Right lung (tissue), 5 donors: ENCODE results near the gene CFAP20. TPM values are rescaled to one million over a fixed set of nuclear protein-coding genes. Genes with fewer than 3 reads are reported as not detected.
"Not testable (repeated sequence)": the region's sequence is repeated elsewhere in the genome, so short reads cannot be mapped to it uniquely, and the experiment has no call there.

Experiments
- DNase-seq, 2 donors: peaks; one replicate each; pipeline ENCODE4 v3.0.0-alpha.2; 2013
- polyA plus RNA-seq, 5 donors: library from polyadenylated mRNA; unstranded; fragments of 120-200 nt; gene quantifications; one replicate each; pipeline versions ENCODE4 v1.2.1 to v1.2.3, GENCODE V29; 2013; ENCODE audit warnings: inconsistent platforms in 1 of 5, low replicate concordance in 1 of 5; ENCODE audit not compliant: insufficient read length in 5 of 5, insufficient read depth in 1 of 5

Gene CFAP20
- polyA plus RNA-seq, 5 donors = 73.4 to 88.9 (median 77.0) TPM

DNA sequence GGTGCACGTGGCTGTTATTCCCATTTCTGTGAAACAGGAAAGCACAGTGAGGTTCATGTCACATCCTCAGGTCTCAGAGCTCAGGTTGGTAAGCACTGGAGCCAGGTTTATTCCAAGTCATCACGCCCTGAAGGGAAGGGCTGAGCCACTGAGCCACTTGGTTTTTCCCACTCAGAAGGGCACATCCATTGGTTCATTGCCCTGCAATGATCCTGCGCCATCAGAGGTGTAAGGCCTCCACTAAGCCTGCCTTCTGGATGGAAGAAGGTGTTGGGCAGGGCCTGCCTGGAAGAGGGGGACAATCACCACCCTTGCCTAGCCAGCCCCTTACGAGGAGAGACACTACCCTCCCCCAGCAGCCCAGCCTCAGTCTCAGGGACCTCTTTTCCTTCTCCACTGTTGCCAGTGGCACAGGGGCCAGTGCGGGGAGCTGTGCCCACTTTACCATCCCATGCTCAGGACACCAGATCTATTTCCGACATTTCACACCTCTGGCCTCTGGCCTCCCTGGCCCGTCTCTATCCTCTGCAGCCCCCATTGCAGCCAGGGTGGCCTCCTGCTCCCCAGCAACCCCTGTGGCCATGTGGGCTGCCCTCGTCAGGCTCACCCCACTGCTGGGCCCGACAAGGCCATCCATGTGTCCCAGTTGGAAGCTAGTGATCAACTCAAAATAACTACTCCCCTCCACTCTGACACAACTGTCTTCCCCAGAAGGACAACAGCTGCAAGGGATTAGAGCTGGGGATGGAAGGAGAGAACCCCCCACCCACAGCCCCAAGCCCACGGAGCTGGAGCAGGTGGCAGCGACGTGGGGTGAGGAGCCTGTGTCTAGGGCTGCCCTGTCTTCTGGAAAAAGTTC, 29.9 kb downstream of the CFAP20 start:
- no peak for DNase-seq

DNA sequence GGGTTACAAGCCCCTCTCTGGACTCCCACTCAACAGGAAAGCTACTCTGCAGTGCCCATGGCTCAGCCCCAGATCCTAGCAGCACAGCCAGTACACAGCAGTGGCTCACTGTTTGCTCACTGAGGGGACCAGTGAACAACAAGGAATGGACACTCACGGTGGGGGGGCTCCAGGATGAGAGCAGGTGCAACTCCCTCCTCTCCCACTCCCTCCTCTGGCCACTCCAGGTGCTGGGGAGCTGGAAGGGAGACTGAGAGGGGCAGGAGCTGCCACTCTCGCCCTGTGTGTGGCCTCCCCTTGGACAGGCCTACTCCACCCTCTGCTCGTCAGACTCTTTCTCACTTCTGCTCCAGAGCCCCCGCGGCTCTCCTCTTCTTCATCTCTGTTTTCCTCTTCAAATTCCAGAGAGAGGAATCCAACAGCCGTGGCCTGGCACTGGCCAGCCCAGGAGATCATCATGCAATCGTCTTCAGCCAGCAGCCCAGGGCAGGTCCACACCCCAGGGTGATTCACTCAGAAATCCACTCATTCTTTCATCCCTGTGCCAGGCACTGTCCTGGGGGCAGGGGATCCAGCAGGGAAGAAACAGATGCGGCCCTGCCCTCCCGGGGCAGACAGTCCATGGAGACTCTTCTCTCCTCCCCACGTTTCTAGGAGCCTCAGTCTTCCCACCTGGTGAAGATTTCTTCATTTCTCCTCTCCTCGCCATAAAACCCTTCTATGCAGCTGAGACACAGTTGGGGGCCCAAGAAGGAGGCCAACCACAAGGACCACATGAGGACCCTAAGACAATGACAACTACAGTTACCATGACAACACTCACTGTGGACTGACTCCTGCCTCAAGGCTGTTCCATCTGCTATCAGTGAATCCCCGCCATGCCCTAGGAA, 30.7 kb downstream of the CFAP20 start:
- no peak for DNase-seq

DNA sequence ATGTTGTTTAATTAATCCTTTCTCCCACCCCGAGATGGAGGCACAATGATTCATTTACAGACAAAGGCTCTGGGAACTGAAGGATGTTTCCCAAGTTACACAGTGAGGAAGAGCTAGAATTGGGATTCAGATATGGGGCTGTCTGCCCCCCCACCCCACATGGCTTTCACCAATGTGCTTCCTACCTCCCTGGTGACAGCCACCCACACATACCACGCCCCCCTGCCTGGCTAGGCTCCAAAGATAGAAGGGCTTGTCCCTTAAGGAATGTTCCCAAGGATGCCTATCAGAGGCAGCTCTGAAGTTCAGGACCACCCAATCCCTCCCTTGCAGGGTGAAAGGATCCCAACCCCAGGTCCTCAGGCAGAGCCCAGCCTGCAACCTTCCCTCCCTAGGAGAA, 32.9 kb downstream of the CFAP20 start:
- no peak for DNase-seq

DNA sequence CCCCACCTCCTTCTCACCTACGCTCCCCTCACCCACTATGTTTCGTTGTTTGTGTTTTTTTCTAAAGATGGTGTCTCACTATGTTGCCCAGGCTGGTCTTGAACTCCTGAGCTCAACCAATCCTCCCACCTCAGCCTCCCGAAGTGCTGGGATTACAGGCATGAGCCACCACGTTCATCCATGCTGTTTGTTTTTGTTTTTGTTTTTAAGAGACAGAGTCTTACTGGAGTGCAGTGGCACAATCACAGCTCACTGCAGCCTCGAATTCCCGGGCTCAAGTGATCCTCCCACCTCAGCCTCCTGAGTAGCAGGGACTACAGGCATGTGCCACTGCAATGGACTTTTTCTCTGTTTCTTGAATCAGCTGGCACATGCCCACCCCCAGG, 33.6 kb downstream of the CFAP20 start:
- DNase-seq = not testable (repeated sequence)

DNA sequence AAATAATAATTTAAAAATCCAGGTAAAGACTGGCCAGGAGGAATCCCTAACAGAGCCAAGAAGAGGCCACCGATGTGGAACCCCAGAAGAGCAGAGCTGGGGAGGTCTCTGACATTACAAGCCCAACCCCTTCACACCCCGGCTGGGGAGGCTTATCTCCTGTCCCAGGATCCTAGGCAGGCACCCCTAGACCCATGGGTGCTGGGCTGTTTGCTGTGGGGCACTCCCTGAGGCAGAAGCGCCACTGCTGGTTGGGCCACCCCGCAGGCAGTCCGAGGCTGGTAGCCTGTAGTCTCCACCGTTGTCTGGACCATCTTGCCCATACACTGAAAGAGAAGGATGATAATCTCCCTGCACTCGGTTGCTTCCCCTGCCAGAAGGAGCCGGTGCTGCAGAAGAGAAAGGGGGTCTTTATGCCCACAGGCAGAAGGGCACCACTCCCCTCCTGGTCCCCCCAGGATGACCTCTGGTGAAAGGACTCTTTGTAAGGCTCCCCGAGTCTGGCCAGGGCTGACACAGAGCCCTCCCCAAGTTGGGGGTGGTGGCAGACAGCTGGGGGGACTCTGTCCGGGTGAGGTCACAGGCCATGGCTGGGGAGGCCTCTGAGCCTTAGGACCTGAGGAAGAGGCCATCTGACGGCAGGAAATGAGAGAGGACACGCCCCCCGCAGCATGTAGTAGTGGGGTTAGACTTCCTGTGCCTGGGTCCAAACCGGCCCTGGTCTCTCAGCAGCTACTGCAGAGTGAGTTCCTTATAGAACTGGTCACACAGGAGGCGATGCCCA, 34.2 kb downstream of the CFAP20 start:
- DNase-seq = no peak

DNA sequence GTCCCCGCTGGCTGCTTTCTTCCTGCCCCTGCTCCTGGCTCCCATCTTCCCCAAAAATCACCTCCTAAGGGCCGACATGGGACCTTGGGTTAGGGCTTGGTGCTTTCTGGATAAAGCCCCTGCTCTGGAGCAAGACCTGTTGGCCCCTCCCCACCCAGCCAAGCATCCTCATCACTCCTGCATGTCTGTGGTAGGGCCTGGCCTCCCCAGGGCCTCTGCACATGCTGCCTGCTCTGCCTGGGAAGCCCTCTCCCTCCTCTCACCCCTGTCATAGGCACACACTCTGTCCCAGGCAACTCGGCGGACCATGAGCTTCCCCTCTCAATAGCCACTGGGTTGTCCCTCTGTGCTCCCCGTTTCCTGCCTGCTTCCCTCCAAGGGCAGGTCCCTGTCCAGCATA, 35.2 kb downstream of the CFAP20 start:
- DNase-seq = no peak

DNA sequence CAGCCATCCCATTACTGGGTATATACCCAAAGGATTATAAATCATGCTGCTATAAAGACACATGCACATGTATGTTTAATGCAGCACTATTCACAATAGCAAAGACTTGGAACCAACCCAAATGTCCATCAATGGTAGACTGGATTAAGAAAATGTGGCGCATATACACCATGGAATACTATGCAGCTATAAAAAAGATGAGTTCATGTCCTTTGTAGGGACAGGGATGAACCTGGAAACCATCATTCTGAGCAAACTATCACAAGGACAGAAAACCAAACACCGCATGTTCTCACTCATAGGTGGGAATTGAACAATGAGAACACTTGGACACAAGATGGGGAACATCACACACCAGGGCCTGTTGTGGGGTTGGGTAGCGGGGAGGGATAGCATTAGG, 38.8 kb downstream of the CFAP20 start:
- not testable (repeated sequence) for DNase-seq

DNA sequence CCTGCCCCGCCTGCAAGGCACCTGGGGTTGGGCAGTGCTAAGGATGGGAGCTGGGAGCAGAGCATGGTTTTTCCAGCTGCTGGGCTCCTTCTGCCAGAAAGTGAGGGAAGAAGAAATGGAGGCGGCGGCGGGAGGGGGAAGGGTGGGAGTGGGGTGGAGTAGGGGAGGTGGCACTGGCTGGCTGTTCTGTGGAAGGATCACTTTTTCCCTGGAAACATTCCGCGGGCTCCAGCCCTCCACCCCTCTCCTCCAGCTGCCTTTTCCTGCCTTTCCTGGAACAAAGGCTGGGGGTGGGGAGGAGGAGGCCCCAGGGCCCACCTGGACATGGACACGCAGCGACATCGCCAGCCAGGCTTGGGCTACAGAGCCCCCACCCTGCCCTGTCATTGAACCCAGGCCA, 41.1 kb downstream of the CFAP20 start:
- no peak for DNase-seq

DNA sequence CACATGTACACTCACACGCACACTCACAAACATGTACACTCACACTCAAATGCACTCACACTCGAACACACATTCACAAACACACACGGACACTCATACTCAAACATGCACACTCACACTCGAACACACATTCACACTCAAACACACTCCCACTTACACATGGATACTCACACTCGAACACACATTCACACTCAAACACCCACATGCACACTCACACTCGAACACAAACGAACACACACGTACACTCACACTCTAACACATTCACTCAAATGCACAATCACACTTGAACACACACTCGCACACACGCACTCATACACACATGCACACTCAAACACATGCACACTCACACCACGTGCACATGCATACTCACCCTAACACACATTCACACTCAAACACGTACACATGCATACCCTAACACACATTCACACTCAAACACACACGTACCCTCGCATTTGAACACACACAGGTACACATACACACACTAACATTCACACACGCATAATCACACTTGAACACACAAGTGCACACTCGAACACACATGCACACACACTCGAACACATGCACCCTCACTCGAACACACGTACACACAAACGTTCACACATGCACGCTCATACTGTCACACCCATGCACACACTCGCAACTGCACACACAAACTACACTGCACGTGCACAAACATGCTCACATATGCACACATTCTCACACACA, 41.8 kb downstream of the CFAP20 start:
- DNase-seq = no peak

DNA sequence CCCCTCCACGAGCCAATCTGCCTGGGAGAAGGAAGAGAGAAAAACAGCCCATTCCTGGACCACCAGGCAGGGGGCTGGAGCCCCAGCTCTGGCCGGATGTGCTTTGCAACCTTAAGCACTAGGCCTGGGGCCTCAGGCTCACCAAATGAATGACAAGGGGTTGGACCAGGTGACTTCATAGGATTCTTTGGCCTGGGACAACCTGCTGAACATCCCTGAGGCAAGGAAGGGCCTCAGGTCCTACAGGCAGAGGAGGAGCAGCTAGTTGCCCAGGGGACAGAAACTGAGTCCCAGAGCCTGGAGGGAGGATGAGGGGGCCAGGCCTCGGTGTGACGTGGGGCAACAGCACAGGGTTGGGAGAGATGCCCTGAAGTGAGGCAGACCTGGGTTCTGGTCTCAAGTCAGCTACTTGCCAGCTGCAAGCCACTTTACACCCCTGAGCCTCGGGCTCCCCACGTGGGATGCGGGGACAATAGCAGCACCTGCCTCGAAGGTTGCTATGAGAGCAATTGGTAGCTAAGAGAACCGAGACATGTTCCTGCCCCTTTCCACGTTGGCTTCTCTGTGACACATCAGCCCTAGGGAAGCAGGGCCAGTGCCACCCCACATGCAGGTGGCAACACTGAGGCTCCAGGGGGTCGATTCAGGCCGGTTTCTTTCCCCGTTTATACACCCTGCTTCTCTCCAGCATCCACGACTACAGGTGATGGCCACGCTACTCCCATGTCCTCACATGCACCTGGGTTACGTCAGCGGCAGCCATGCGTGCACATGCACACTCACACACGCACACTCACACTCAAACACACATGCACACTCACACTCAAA, 42.6 kb downstream of the CFAP20 start:
- DNase-seq = no peak

DNA sequence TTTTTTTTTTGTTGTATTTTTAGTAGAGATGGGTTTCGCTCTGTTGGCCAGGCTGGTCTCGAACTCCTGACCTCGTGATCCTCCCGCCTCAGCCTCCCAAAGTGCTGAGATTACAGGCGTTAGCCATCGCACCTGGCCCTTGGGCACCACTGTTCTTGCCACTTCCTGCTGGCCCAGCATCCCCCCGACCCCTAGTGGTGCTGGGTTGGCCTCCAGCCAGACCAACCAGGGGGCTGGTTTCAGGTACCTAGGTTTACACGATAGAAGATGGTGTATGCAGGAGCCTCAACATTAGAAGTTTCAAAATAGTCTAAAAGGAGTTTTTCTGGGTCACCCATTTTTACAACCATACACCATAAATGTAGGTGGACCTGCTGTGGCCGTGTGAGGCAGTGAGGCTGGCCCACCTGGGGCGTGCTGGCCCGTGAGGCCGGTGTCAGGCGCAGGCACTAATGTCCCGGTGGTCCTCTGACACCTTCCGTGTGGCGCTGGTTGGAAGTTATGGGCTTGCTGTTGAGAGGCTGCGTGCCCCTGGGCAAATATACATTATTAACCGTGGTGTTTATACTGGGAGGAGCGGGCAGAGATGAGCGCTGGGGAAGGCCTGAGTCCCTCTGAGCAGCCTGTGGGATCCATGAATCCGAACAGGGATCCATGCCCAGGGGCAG, 43.5 kb downstream of the CFAP20 start:
- DNase-seq = no peak

DNA sequence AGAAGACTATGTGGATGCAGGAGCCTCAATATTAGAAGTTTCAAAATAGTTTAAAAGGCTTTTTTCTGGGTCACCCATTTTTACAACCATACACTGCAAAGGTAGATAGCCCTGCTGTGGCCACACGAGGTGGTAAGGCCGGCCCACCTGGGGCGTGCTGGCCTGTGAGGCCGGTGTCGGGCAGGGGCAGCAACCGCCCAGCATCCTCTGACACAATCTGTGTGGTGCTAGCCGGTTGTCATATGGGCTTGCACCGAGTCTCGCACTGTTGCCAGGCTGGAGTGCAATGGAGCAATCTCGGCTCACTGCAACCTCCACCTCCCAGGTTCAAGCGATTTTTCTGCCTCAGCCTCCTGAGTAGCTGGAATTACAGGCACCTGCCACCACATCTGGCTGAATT, 44.0 kb downstream of the CFAP20 start:
- no peak for DNase-seq

DNA sequence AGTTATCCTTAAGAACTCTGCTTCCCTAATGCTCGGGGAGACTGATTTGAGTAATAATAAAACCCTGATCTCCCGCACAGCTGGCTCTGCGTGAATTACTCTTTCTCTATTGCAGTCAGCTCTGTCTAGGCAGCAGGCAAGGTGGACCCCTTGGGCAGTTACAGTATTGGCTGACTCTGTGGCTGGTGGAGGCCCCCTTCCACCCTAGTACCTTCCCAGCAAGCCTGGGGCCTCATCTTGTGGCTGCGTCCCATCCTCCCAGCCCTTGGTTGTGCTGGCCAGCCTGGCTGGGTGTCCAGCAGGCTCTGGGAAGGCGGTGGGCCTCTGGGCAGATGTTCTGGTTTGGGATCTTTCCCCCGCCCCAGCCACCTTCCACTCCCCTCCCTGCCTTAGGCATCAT, 44.5 kb downstream of the CFAP20 start:
- DNase-seq = no peak

DNA sequence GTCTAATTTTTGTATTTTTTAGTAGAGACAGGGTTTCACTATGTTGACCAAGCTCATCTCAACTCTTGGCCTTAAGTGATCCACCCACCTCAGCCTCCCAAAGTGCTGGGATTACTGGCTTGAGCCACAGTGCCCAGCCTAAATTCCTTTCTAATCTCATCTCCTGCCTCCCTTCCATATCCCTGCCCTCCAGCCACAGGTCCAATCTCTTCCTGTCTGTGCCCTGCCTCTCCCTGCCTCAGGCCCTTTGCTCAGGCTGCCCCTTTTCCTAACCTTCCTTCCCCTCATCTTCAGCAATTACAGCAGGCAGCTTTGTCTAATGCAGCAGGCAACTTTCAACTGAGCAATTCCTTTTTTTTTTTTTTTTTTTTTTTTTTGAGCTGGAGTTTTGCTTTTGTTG, 46.8 kb downstream of the CFAP20 start:
- DNase-seq = no peak

DNA sequence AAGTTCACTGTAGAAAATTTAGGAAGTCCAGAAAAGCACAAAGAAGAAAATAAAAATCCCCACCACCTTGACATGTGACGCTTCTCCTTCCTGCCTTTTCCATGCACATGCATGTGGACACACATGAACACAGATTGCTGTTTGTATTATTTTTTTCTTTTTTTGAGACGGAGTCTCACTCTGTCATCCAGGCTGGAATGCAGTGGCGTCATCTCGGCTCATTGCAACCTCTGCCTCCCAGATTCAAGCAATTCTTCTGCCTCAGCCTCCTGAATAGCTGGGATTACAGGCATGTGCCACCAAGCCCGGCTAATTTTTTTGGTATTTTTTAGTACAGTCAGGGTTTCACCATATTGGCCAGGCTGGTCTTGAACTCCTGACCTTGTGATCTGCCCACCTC, 48.5 kb downstream of the CFAP20 start:
- not testable (repeated sequence) for DNase-seq

DNA sequence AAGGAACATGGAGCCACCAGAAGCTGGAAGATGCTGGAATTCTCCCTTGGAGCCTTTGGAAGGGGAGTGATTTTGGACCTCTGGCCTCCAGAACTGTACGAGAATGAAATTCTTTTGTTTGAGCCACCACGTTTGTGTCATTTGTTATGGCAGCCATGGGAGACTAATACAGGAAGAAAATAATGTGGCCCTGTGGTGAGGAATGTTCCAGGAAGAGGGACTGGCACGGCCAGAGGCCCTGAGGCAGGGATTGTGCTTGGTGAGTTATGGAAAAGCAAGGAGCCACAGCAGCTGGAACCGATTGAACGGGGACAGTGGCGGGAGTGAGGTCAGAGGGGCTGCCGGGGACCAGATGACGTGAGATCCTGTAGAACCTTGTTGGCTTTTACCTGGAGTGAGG, 51.4 kb downstream of the CFAP20 start:
- no peak for DNase-seq

DNA sequence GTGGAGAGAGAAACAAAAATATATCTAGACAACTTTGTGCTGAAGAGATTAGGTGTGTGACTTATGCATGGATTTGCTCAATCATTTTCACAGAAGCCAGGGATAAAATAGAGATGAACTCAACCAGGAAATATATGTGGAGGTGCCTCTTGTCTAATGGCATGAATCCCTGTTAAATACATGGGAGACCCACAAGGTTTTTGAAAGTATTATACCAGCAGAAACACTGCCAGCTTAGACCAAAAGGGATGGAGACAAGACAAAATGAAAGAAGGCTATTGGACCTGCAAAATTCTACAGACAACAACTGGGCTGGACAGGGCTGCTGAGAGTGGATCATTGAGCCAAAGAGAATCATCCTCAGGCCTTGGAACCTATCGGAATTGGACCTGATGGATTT, 52.7 kb downstream of the CFAP20 start:
- DNase-seq = no peak

DNA sequence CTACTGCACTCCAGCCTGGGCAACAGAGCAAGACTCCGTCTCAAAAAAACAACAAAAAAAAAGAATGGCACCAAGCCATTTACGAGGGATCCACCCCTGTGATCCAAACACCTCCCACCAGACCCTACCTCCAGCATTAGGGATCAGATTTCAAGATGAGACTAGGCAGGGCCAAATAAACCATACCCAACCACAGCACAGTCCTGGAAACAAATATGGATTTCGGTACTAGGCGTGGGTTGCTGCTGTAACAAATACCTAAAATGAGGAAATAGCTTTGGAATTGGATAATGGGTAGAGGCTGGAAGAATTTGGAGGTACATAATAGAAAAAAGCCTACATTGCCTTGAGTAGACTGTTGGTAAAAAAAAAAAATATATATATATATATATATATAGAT, 54.5 kb downstream of the CFAP20 start:
- no peak for DNase-seq

DNA sequence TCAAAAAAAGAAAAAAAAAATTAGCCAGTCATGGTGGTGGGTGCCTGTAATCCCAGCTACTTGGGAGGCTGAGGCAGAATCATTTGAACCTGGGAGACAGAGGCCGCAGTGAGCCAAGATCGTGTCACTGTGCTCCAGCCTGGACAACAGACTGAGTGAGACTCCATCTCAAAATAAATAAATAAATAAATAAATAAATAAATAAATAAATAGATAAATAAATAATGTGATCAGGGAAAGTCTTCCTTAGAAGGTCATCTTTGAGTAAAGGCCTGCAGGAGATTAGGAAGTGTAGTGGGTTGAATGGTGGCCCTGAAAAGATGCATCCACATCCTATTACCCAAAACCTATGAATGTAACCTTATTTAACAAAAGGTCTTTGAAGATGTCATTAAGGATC, 56.1 kb downstream of the CFAP20 start:
- DNase-seq = not testable (repeated sequence)

DNA sequence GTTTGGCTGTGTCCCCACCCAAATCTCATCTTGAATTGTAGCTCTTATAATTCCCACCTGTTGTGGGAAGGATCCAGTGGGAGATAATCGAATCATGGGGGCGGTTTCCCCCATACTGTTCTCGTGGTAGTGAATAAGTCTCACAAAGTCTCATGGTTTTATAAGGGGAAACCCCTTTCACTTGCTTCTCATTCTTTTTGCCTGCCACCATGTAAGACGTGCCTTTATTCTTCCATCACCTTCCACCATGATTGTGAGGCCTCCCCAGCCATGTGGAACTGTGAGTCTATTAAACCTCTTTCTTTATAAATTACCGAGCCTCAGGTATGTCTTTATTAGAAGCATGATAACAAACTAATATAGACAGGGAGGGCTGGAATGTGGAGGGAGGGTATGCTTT, 57.0 kb downstream of the CFAP20 start:
- DNase-seq = not testable (repeated sequence)
